Right atrium auricular region (tissue), 2 donors: ENCODE results near the gene MYO1H. TPM values are rescaled to one million over a fixed set of nuclear protein-coding genes. Genes with fewer than 3 reads are reported as not detected.

ENCODE experiments used
- DNase-seq: peaks from one replicate; pipeline ENCODE4 v3.0.0-alpha.2; 2019; ENCODE audit warnings: low spot score
- H3K27ac ChIP-seq, 2 donors: fragments of 200-600 bp; sonication (generic); 1 replicate in 1 of 2; 2 replicates in 1 of 2; pipeline ENCODE4 v1.5.1; 2016 to 2019
- H3K27me3 ChIP-seq, 2 donors: fragments of 200-600 bp; sonication (generic); one replicate each; pipeline versions ENCODE4 v1.5.1 to v1.6.0; 2017 to 2019
- H3K36me3 ChIP-seq: fragments of 200-600 bp; sonication (generic); one replicate; pipeline ENCODE4 v1.5.1; 2016
- H3K4me1 ChIP-seq, 2 donors: fragments of 200-600 bp; sonication (generic); one replicate each; pipeline versions ENCODE4 v1.5.1 to v1.6.0; 2017 to 2019
- H3K4me3 ChIP-seq, 2 donors: fragments of 200-600 bp; sonication (generic); 1 replicate in 1 of 2; 2 replicates in 1 of 2; pipeline ENCODE4 v1.5.1; 2017 to 2019; ENCODE audit warnings: mild to moderate bottlenecking in 1 of 2, moderate library complexity in 1 of 2
- H3K9me3 ChIP-seq, 2 donors: fragments of 200-600 bp; sonication (generic); one replicate each; pipeline ENCODE4 v1.5.1; 2019
- total RNA-seq, 2 donors: library from RNA; depleted of rRNA; stranded (reverse); fragments of >200 nt; gene quantifications; one replicate each; pipeline ENCODE4 v1.1.0, GENCODE V29; 2016
- TF ChIP-seq, protein P1 (sequence below), 2 donors: fragments of 200-600 bp; sonication (generic); IDR thresholded peaks; one replicate each; pipeline ENCODE4 v1.5.1; 2019; ENCODE audit warnings: antibody characterized with exemption in 2 of 2

The MYO1H gene
- total RNA-seq, 2 donors from 2014 or later = 0.16 to 0.63 TPM

DNA sequence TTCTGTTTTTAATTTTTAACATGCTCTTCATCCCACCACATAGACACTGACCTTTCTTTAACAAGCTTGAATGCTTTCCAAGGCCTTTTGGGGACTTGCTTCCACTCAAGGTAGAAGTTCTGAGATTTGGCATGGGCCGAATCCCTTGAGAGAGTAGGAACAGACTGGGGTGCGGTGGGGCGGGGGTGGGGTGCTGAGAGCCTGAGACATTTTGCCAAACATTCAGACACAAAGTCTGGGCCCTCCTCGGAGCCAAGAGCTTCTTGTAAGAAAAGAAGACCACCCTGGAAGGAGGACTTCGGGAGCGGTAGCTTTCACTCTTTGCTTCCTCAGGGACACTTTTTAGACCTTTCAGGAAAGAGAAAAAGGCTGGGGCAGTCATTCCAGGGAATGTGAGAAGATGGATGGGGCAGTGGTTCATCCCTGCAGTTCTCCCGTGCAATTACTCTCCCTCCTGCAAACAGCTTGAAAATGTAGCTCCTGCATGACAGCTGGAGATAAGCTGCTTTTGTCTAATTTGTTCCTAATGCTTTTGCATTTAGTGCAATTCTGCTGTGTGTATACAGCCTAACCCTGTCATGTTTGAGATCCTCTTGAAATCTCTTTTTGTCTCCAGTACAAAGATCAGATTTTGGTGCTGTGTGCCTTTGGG is 16.3 kb upstream of the MYO1H start:
- Histone ChIP-seq H3K36me3 (no peaks in the 10 kb centered on the region), H3K4me3 (no peak overlapping the region), H3K27me3 (no peaks in the 10 kb centered on the region), H3K27ac (no peak overlapping the region), H3K4me1 (no peaks in the 10 kb centered on the region), H3K9me3 (no peaks in the 10 kb centered on the region)
- DNase-seq = no peak
- TF ChIP-seq, protein P1, sequence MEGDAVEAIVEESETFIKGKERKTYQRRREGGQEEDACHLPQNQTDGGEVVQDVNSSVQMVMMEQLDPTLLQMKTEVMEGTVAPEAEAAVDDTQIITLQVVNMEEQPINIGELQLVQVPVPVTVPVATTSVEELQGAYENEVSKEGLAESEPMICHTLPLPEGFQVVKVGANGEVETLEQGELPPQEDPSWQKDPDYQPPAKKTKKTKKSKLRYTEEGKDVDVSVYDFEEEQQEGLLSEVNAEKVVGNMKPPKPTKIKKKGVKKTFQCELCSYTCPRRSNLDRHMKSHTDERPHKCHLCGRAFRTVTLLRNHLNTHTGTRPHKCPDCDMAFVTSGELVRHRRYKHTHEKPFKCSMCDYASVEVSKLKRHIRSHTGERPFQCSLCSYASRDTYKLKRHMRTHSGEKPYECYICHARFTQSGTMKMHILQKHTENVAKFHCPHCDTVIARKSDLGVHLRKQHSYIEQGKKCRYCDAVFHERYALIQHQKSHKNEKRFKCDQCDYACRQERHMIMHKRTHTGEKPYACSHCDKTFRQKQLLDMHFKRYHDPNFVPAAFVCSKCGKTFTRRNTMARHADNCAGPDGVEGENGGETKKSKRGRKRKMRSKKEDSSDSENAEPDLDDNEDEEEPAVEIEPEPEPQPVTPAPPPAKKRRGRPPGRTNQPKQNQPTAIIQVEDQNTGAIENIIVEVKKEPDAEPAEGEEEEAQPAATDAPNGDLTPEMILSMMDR (IDR thresholded peaks at IDR 0.05) = no peak

GRCh38 chr12:109334887-109335286 is 12.8 kb upstream of the MYO1H start:
- H3K4me1 ChIP-seq = no peaks in the 10 kb centered on the region
- no peak for DNase-seq
- no peaks in the 10 kb centered on the region for H3K9me3 ChIP-seq
- no peak overlapping the region for H3K27ac ChIP-seq
- H3K27me3 ChIP-seq = no peaks in the 10 kb centered on the region
- H3K4me3 ChIP-seq = no peak overlapping the region
- H3K36me3 ChIP-seq = no peaks in the 10 kb centered on the region
- TF ChIP-seq, protein P1 (IDR thresholded peaks at IDR 0.05) = no peak

GRCh38 chr12:109336593-109336992 is 11.1 kb upstream of the MYO1H start:
- no peak for DNase-seq
- Histone ChIP-seq H3K4me1 (no peaks in the 10 kb centered on the region), H3K9me3 (no peaks in the 10 kb centered on the region), H3K27me3 (no peaks in the 10 kb centered on the region), H3K36me3 (no peaks in the 10 kb centered on the region), H3K27ac (no peak overlapping the region), H3K4me3 (no peak overlapping the region)
- TF ChIP-seq, protein P1 (IDR thresholded peaks at IDR 0.05) = no peak

DNA sequence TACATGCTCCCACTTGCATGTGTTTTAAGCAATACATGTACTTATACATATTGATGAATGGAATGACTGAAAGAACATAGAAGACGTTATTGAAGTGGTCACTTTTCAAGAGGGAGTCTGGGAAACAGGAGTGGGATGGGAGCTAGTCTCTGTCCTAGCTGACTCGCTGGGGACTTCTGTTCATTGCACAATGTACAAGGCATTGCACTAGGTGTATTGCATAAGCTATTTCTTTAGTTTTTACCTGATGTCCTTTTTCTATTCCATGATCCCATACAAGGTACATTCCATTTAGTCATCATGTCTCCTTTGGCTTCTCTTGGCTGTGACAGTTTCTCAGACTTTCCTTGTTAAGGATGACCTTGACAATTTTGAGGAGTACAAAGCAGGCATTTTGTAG is 4.0 kb upstream of the MYO1H start:
- Histone ChIP-seq H3K27me3 (no peaks in the 10 kb centered on the region), H3K4me1 (no peaks in the 10 kb centered on the region), H3K4me3 (no peak overlapping the region), H3K36me3 (no peaks in the 10 kb centered on the region), H3K9me3 (no peaks in the 10 kb centered on the region), H3K27ac (no peak overlapping the region)
- TF ChIP-seq, protein P1 (IDR thresholded peaks at IDR 0.05) = no peak
- no peak for DNase-seq

DNA sequence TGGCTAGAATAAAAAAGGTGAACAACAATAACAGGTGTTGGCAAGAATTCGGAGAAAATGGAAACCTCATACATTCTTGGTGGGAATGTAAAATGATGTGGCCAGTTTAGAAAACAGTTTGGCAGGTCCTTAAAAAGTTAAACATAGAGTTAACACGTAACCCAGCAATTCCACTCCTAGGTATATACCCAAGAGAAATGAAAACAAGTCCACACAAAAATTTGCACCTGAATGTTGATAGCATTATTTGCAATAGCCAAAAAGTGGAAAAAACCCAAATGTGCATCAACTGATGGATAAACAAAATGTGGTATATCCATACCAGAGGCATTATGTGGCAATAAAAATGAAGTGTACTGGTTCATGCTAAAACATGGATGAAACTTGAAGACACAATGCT is 2.3 kb upstream of the MYO1H start:
- H3K9me3 ChIP-seq = no peaks in the 10 kb centered on the region
- H3K36me3 ChIP-seq = no peaks in the 10 kb centered on the region
- no peak for DNase-seq
- no peaks in the 10 kb centered on the region for H3K4me1 ChIP-seq
- TF ChIP-seq, protein P1 (IDR thresholded peaks at IDR 0.05) = no peak
- no peak overlapping the region for H3K4me3 ChIP-seq
- H3K27me3 ChIP-seq = no peaks in the 10 kb centered on the region
- no peak overlapping the region for H3K27ac ChIP-seq

GRCh38 chr12:109346920-109347319 is 780 bp upstream of the MYO1H start:
- TF ChIP-seq, protein P1 (IDR thresholded peaks at IDR 0.05) = no peak
- no peaks in the 10 kb centered on the region for H3K9me3 ChIP-seq
- H3K4me3 ChIP-seq = no peak overlapping the region
- no peak overlapping the region for H3K27ac ChIP-seq
- H3K4me1 ChIP-seq = no peaks in the 10 kb centered on the region
- no peaks in the 10 kb centered on the region for H3K36me3 ChIP-seq
- no peaks in the 10 kb centered on the region for H3K27me3 ChIP-seq
- DNase-seq = no peak
